ENCODE results near the gene METTL27. TPM values are rescaled to one million over a fixed set of nuclear protein-coding genes. Genes with fewer than 3 reads are reported as not detected.

The METTL27 gene
- total RNA-seq, 1 experiment from 2014 or later: 4.3 TPM

DNA sequence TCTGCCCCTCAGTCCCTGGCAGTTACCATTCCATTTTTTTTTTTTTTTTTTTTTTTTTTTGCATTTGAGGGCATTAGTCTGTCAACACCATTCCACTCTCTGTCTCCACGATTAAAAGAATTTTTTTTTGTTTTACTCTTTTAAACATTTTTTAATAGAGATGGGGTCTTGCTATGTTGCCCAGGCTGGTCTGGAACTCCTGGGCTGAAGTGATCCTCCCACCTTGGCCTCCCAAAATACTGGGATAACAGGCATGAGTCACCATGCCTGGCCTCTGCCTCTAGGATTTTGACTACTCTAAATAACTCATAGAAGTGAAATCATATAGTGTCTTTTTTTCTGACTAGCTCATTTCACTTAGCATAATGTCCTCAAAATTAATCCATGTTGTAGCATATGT lies 55.7 kb downstream of the METTL27 start:
- Mint-ChIP-seq H3K4me3 (no peak overlapping the region), H3K27me3 (ENCODE audit: low read depth) (no peaks in the 10 kb centered on the region; the same call in 1 of the 2 replicates), H3K27ac (no peak overlapping the region), H3K36me3 (peaks cover 15% of the 10 kb centered on the region), H3K9me3 (peaks cover 25% of the 10 kb centered on the region), H3K4me1 (no peaks in the 10 kb centered on the region)
- ATAC-seq: no peak
- TF ChIP-seq, protein P1, sequence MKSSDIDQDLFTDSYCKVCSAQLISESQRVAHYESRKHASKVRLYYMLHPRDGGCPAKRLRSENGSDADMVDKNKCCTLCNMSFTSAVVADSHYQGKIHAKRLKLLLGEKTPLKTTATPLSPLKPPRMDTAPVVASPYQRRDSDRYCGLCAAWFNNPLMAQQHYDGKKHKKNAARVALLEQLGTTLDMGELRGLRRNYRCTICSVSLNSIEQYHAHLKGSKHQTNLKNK (CRISPR knock-in tag; IDR thresholded peaks at IDR 0.05): no peak
- TF ChIP-seq, protein P2, sequence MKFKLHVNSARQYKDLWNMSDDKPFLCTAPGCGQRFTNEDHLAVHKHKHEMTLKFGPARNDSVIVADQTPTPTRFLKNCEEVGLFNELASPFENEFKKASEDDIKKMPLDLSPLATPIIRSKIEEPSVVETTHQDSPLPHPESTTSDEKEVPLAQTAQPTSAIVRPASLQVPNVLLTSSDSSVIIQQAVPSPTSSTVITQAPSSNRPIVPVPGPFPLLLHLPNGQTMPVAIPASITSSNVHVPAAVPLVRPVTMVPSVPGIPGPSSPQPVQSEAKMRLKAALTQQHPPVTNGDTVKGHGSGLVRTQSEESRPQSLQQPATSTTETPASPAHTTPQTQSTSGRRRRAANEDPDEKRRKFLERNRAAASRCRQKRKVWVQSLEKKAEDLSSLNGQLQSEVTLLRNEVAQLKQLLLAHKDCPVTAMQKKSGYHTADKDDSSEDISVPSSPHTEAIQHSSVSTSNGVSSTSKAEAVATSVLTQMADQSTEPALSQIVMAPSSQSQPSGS (CRISPR knock-in tag; IDR thresholded peaks at IDR 0.05; ENCODE audit: borderline replicate concordance, low read depth): no peak
- TF ChIP-seq ESRRA (CRISPR knock-in tag; IDR thresholded peaks at IDR 0.05; ENCODE audit: borderline replicate concordance): no peak
- TF ChIP-seq ZNF671 (CRISPR knock-in tag; IDR thresholded peaks at IDR 0.05): no peak
- TF ChIP-seq JAZF1 (CRISPR knock-in tag; IDR thresholded peaks at IDR 0.05): no peak
- TF ChIP-seq NFATC4 (CRISPR knock-in tag; IDR thresholded peaks at IDR 0.05): no peak
- no peak for TF ChIP-seq SMAD3 (CRISPR knock-in tag; IDR thresholded peaks at IDR 0.05; ENCODE audit: borderline replicate concordance)
- POLR2A ChIA-PET: no interaction called here
- no peak for DNase-seq (ENCODE audit: low spot score)
- CTCF ChIA-PET: interaction anchor here (0.5 to 1.1 kb wide), 3 partner anchors 12 to 52 kb away, joined by 3 to 4 read pairs (median 4); no protein-coding TSS in a partner anchor

Other genes starting within 250 kb of the METTL27 start
- 20.4 to 26.6 TPM (median 23.8 TPM) in 3 replicates for gene MLXIPL, start 218.0 kb downstream of the METTL27 start, total RNA-seq (2021)
- gene VPS37D, start 174.7 kb downstream of the METTL27 start, total RNA-seq (2021): 5.7 to 7.5 TPM (median 5.8 TPM) in 3 replicates
- gene DNAJC30, start 159.1 kb downstream of the METTL27 start, total RNA-seq (2021): 6.8 to 7.1 TPM (median 6.8 TPM) in 3 replicates
- gene BUD23, start 158.9 kb downstream of the METTL27 start, total RNA-seq (2021): 80.5 to 91.9 TPM (median 84.4 TPM) in 3 replicates
- gene STX1A, start 122.8 kb downstream of the METTL27 start, total RNA-seq (2021): 17.7 to 20.4 TPM (median 18.5 TPM) in 3 replicates
- gene ABHD11, start 103.7 kb downstream of the METTL27 start, total RNA-seq (2021): 23.8 to 27.6 TPM (median 26.5 TPM) in 3 replicates
- gene CLDN3, start 72.2 kb downstream of the METTL27 start, total RNA-seq (2021): 20.7 to 35.1 TPM (median 34.8 TPM) in 3 replicates
- gene CLDN4, start 11.5 kb downstream of the METTL27 start, total RNA-seq (2021): 32.0 to 54.3 TPM (median 52.5 TPM) in 3 replicates
- 0.28 TPM in 1 of 3 replicates, not detected in the others for gene TMEM270, start 18.6 kb upstream of the METTL27 start, total RNA-seq (2021)
- 3.3 to 5.4 TPM (median 3.9 TPM) in 3 replicates for gene ELN, start 185.7 kb upstream of the METTL27 start, total RNA-seq (2021)
- 85.4 to 92.1 TPM (median 90.6 TPM) in 3 replicates for gene LIMK1, start 241.3 kb upstream of the METTL27 start, total RNA-seq (2021)

All from WTC11 (cell line).